ENCODE measurements around the gene H2BW1.
"Not testable (repeated sequence)": the region's sequence is repeated elsewhere in the genome, so short reads cannot be mapped to it uniquely, and the experiment has no call there.

H2BW1 gene, protein sequence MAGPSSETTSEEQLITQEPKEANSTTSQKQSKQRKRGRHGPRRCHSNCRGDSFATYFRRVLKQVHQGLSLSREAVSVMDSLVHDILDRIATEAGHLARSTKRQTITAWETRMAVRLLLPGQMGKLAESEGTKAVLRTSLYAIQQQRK

GRCh38 chrX:104013606-104014005, at the start of gene H2BW1:
H2BW1 (minus strand) TSS chrX:104013708; CDS start chrX:104013576, 132 bp downstream.
- DNase-seq, result no peak

- not testable (repeated sequence) for DNase-seq
These were observed 49.1 kb upstream of the H2BW1 start for GRCh38 chrX:104062636-104063035.

DNA sequence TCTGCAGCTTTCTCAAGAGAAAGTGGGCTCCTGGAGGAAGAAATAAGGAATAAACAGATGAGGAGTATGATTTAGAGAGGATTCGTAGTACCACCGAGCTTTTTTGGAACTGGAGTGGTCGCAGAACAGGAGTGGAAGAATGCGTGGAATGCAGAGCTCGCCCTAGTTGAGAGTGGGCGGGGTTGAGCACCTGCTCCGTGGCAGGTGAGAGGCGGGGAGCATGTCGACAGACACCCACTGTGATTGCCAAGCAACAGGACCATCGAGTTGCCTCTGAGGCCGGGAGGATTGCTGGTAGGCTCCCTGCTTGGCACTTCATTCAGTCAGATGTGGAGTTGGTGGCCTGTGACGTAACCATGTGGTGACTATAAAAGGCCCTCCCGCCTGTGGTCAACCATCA, 41.4 kb upstream of the H2BW1 start:
- DNase-seq, result not testable (repeated sequence)

- no peak for DNase-seq
These were observed 33.7 kb upstream of the H2BW1 start for GRCh38 chrX:104047171-104047570.

DNA sequence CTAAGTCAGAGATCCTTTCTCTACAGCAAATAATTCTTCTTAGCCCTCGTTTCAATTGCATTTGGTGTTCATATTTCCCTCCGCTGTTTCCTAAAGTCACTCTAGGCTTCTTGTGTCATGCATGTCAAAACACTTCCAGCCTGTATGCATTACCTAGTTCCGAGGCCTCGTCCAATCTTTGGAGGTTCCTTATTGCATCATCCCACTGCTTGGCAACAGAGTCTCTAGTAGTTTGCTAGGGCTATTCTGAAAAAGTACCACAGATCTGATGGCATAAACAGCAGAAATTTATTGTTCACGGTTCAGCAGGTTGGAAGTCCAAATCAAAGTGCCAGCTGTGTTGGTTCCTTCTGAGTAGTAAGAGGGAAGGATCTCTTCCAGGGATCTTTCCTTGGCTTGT, 32.1 kb upstream of the H2BW1 start:
- no peak for DNase-seq

DNA sequence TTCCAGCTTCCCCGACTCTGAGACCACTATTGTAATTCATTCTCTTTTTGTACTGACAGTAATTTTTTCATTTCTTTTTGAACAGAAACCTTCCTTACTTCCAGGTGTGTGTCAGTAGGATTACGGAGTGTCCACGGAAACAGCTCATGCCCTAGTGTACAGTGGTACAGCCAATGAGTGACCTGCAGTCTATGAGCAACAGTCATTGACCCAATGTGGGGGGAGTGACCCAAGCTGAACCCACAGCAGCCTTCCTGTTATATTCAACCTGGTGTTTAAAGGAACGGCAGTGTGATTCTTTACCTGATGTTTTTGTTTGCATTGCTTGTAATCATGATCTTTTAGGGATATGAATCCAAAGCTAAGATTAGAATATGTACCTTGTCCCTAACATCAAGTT, 27.5 kb upstream of the H2BW1 start:
- DNase-seq, result no peak

DNA sequence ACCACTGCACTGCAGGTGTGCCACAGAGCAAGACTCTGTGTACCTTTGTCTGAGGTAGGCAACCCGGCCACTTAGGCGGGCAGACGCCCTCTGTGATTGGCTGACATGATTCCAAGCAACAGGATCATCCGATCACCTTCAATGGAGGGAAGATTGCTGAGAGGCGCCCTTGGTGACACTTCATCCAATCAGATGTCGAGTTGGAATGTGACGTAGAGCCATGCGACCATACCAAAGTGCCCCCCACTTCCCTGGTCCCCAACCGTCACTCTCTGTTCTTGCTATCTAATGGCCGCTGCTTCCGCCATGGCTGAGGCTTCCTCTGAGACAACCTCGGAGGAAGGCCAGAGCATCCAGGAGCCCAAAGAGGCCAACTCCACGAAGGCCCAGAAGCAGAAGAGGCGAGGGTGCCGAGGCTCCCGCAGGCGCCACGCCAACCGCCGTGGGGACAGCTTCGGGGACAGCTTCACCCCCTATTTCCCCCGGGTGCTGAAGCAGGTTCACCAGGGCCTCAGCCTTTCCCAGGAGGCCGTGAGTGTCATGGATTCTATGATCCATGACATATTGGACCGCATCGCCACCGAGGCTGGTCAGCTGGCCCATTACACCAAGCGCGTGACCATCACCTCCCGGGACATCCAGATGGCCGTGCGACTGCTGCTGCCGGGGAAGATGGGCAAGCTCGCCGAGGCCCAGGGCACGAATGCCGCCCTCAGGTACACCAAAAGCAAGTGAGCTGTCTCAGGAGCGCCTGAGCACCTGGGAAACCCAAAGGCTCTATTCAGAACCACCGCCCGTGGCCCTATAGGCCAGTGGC, 26.4 kb upstream of the H2BW1 start, which contains the start of gene H2BW2:
H2BW2 (plus strand) TSS at position 268 of the 817 bp plus-strand sequence; CDS start at position 307, 39 bp downstream.
- DNase-seq, result no peak

- DNase-seq, result no peak
These were observed 4.6 kb upstream of the H2BW1 start for GRCh38 chrX:104018126-104018525.

DNA sequence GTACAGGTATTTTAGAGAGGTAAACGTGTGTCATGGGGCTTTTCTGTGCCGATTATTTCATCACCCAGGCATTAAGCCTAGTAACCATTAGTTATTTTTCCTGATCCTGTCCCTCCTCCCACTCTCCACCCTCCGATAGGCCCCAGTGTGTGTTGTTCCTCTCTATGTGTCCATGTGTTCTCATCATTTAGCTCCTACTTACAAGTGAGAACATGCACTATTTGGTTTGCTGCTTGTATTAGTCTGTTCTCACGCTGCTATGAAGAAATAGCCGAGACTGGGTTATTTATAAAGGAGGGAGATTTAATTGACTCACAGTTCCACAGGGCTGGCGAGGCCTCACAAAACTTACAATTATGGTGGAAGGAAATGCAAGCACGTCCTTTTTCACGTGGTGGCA, 2.1 kb upstream of the H2BW1 start:
- DNase-seq, result not testable (repeated sequence)

DNA sequence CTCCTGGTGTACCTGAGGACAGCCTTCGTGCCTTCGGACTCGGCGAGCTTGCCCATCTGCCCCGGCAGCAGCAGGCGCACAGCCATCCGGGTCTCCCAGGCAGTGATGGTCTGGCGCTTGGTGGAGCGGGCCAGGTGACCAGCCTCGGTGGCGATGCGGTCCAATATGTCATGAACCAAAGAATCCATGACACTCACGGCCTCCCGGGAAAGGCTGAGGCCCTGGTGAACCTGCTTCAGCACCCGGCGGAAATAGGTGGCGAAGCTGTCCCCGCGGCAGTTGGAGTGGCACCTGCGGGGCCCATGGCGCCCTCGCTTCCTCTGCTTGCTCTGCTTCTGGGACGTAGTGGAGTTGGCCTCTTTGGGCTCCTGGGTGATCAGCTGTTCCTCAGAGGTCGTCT, 350 bp downstream of the H2BW1 start:
- no peak for DNase-seq

GRCh38 chrX:104008831-104009230, 4.7 kb downstream of the H2BW1 start:
- no peak for DNase-seq

DNA sequence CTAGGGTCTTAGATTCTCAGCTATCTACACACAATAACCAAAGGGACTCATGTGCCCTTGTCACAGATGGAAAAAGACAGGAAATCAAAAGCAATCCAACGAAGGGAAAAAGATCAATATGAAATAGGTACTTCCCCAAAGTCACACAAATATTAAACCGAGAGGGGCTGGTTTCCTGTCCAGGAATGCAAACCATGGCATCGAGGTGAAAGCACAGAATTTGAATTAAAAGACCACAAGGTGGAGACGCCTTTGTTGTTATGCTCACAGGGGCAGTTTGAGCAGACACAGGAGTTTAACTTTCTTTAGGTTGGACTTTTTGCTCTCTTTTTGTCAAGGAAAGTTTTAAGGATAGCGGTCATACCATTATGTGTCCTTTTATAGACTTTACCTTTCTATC, 14.3 kb downstream of the H2BW1 start:
- no peak for DNase-seq

GRCh38 chrX:103983508-103983907, 30.0 kb downstream of the H2BW1 start:
- not testable (repeated sequence) for DNase-seq

- not testable (repeated sequence) for DNase-seq
These were observed 50.9 kb downstream of the H2BW1 start, which contains the start of gene TMSB15B for GRCh38 chrX:103962411-103963278. TMSB15B (plus strand) TSS chrX:103962627.
